ENCODE measurements around the gene ALKBH1.
"Not testable (repeated sequence)": the region's sequence is repeated elsewhere in the genome, so short reads cannot be mapped to it uniquely, and the experiment has no call there.

Gene ALKBH1

DNA sequence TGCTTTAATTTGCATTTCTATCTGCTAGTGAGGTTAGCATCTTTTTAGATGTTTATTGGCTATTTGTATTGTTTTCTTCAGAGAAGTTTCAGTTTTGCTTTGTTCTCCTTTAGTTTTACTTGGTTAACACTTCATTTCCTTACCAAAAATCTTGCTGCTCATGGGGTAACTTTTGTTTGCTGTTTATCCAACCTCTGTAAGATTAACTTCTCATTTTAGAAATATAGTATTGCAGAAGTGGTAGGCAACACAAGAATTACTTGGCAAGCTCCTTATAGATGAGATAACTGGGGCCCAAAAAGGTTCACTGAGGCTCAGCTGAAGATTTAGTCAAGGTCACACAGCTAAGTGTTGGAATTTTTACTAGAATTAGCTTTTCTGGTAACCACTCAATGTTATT lies 40.5 kb downstream of the ALKBH1 start:
- no peak for DNase-seq

DNA sequence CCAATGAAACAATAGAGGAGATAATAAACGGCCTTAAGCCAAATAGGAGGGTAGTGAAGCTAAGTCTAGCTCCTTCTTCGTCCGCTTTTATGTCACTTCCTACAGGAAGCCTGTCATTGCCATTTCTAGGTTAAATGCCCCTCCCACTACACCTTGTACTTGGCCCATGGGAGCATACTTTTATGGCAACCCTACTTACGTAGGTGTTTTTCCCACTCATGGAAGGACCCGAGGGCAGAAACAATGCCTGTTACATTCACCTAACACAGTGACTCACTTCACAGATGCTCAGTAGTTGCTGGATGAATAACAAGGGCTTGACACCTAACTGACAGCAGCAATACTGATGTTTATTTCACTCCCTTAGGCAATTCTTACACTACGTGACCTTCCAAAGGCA lies 44.5 kb downstream of the ALKBH1 start:
- no peak for DNase-seq

GRCh38 chr14:77661562-77661961 lies 46.3 kb downstream of the ALKBH1 start:
- not testable (repeated sequence) for DNase-seq

GRCh38 chr14:77660754-77661153 lies 47.1 kb downstream of the ALKBH1 start:
- no peak for DNase-seq

DNA sequence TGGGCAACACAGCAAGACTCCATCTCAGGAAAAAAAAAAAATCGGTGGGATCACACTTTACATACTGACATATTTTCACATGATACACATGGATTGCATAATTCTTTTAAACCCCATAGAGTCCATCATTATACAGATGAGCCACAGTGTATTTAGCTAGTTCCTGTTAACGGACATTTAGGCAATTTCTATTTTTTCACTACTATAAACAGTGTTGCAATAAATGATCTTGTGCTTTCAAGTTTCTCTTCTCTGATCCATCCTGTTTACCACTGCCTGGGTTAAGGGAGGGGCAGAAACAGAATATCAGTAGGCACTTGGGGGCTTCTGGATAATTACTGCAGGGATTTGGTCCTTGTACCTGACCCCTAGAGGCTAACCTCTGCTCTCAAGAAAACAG lies 48.0 kb downstream of the ALKBH1 start:
- DNase-seq = no peak

GRCh38 chr14:77657280-77657679 lies 50.5 kb downstream of the ALKBH1 start:
- DNase-seq = peak in 1 of 2 donors; percentile 11

DNA sequence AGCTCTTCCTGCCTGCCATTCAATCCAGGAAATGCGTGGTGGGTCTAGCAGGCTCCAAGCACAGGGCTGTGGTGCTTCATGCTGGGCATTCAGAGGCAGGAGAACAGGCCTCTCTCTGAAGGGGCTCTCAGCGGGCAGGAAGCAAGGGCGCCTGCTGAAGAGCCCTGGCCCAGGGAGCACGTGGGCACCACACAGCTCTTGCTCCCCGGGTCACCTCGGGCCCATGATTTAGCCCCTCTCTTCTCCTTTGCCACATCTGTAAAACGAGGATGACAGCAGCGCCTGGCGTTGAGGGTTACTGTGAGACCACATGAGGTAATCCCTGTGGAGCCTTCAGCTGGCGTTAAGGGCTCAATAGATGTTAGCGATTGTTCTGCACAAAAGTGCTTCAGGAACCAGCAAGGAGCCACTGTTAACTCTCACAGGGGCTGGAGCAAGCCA lies 53.8 kb downstream of the ALKBH1 start:
- no peak for DNase-seq

DNA sequence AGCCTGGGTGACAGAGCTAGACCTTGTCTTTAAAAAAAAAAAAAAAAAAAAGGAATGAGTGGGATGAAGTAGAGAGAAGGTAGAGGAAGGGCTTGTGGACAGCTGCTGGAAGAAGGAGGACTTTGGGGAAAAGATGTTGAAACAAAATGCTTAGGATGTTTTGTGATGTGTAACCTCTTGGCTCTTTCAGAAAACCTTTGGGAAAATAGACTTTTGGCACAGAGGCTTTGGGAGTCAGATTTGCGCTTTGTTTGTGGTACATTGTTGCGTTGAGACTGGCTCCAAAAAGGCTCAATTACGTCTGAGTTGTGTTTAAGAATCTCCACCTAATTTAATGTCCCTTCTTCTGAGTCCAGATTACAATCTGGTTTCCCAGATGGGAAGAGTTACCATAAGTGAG lies 58.5 kb downstream of the ALKBH1 start:
- DNase-seq = no peak

DNA sequence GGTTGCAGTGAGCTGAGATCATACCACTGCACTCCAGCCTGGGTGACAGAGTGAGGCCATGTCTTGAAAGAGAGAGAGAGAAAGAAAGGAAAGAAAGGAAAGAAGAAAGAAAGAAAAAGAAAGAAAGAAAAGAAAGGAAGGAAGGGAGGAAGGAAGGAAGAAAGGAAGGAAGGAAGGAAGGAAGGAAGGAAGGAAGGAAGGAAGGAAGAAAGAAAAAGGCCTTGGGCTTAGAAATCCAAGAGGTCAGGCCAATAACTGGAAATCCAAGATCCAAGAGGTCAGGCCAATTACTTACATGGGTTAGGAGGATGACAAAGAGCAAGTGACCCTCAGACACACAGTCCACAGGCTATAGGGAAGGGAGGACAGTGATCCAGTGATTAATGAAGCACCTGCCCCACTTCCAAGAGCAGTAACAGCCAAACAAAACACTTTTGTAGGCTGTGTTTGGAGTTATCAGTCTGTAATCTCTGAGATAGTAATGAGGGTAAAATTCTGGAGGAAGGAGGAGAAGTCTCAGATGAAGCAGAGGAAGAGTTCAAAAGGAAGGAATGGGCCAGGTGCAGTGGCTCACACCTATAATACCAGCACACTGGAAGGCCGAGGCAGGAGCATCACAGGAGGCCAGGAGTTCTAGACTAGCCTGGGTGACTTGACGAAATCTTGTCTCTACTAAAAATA lies 59.2 kb downstream of the ALKBH1 start:
- no peak for DNase-seq

DNA sequence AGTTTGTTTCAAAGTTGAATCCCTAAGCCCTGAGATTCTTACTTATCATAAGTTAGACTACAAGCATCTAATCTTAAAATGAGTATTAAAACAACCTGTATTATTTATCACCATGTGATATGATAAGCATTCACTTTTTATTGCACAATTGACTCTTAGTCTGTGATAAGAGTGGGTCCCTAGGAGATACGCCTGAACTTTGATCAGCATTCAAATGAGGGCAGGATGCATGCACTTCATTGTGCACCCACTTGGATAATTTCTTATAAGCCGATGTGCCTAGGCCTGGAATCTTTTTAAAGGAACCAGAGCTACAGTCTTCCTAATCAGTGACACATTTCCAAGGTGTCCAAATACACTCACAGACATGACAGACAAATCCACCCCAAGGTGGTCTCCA lies 60.0 kb downstream of the ALKBH1 start:
- no peak for DNase-seq

- no peak for DNase-seq
Measured at GRCh38 chr14:77646907-77647306, 60.9 kb downstream of the ALKBH1 start.

- no peak for DNase-seq
Measured at GRCh38 chr14:77645520-77646230, 62.1 kb downstream of the ALKBH1 start.

- no peak for DNase-seq
Measured at GRCh38 chr14:77642407-77642806, 65.4 kb downstream of the ALKBH1 start.

GRCh38 chr14:77641534-77642341 lies 66.1 kb downstream of the ALKBH1 start:
- DNase-seq = peak; percentile 62 to 72

GRCh38 chr14:77640756-77641533 lies 66.9 kb downstream of the ALKBH1 start:
- peak in 1 of 2 donors; percentile 10 for DNase-seq

- DNase-seq = no peak
Measured at GRCh38 chr14:77638771-77639171, 69.1 kb downstream of the ALKBH1 start.

DNA sequence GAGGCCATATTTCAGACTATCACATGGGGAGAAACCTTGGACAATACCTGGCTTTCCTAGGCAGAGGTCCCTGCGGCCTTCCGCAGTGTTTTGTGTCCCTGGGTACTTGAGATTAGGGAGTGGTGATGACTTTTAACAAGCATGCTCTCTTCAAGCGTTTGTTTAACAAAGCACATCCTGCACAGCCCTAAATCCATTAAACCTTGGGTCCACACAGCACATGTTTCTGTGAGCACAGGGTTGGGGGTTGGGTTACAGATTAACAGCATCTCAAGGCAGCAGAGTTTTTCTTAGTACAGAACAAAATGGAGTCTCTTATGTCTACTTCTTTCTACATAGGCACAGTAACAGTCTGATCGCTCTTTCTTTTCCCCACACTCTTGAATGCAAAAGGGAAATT lies 72.0 kb downstream of the ALKBH1 start:
- DNase-seq = not testable (repeated sequence)

DNA sequence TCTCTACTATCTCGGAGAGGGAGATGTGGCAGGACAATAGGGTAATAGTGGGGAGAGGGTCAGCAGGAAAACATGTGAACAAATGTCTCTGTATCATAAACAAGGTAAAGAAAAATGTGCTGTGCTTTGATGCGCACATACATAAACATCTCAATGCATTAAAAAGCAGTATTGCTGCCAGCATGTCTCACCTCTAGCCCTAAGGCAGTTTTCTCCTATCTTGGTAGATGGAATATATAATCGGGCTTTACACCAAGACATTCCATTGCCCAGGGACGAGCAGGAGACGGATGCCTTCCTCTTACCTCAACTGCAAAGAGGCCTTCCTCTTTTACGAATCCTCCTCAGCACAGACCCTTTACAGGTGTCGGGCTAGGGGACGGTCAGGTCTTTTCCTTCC lies 72.4 kb downstream of the ALKBH1 start:
- DNase-seq = not testable (repeated sequence)

- no peak for DNase-seq
Measured at GRCh38 chr14:77630111-77630510, 77.7 kb downstream of the ALKBH1 start.

DNA sequence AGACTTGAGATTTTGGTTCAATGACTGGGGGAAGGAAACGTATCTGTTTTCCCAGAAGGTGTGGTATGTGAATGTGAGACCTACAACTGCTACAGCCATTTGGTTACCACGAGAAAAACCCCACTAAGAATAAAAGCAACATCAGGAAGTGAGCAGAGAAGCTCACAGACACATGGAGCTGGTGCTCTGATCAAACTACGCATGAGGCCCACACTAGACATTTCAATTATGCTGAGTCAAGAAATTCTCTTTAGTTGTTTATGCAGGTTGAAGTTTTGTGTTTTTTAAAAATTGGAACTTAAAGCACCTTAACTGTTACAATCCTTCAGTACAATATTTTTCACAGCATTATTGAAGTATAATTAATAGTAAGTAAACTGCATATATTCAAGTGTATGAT lies 82.5 kb downstream of the ALKBH1 start:
- no peak for DNase-seq

DNA sequence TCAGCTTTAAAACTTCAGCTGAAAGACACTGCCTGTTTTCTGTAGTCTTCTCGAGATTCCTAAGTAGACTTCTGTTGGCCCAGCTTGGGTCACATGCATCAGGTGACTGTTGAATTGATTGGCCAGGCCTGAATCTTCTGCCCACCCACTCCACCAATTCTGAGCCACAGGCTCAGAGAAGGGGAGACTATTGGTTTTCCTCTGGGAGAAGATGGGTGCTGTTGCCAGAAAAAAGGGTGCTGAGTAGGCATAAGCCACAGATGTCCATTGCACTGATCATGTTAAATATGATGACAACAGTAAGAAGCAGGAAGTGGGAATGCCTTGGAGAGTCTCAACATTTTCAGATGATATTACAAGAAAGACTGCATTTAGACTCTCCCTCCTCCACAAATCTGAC lies 84.6 kb downstream of the ALKBH1 start:
- no peak for DNase-seq
